Measurements from ENCODE around the gene DAB2.

DNA sequence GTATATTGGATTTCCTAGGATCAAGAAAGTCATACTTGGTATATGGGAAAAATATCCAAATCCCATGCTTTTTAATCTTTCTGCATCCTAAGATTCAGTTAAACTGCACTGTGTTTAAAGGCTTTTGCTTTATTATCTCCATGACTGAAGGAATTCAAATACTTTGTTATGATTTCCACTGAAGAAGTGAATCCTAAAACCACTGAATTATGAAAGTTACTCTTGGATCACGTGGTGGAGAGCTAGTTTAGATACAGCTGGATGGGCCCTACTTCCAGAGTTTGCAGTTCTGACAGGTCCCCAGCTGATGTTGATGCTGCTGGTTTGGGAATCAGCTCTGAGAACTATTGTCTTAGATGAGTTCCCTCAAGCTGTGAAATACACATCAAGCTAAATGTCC, 5.0 kb downstream of the DAB2 start:
- no peak for TF ChIP-seq CBX3 (IDR thresholded peaks at IDR 0.05; ENCODE audit: low read depth)
- TF ChIP-seq REST (IDR thresholded peaks at IDR 0.05; ENCODE audit: low read depth) = no peak
- TF ChIP-seq EZH2phosphoT487 (IDR thresholded peaks at IDR 0.05; ENCODE audit: borderline replicate concordance) = no peak
- no peak for TF ChIP-seq MAX (IDR thresholded peaks at IDR 0.05)
- TF ChIP-seq, protein P1, sequence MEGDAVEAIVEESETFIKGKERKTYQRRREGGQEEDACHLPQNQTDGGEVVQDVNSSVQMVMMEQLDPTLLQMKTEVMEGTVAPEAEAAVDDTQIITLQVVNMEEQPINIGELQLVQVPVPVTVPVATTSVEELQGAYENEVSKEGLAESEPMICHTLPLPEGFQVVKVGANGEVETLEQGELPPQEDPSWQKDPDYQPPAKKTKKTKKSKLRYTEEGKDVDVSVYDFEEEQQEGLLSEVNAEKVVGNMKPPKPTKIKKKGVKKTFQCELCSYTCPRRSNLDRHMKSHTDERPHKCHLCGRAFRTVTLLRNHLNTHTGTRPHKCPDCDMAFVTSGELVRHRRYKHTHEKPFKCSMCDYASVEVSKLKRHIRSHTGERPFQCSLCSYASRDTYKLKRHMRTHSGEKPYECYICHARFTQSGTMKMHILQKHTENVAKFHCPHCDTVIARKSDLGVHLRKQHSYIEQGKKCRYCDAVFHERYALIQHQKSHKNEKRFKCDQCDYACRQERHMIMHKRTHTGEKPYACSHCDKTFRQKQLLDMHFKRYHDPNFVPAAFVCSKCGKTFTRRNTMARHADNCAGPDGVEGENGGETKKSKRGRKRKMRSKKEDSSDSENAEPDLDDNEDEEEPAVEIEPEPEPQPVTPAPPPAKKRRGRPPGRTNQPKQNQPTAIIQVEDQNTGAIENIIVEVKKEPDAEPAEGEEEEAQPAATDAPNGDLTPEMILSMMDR (IDR thresholded peaks at IDR 0.05 in 2 of 3, conservative IDR thresholded peaks at IDR 0.05 in 1 of 3; ENCODE audit: borderline replicate concordance in 1 of 3, insufficient read depth in 1 of 3, low read depth in 2 of 3, low read length in 2 of 3) = no peak
- no peak for TF ChIP-seq CEBPB (IDR thresholded peaks at IDR 0.05; ENCODE audit: low read depth)
- TF ChIP-seq TCF7L2 (IDR thresholded peaks at IDR 0.05; ENCODE audit: borderline replicate concordance, extremely low read depth, insufficient read depth, insufficient read length) = no peak
- no peak for TF ChIP-seq ZBTB33 (IDR thresholded peaks at IDR 0.05; ENCODE audit: extremely low read depth, insufficient replicate concordance, low read length)
- no peak for TF ChIP-seq JUND (IDR thresholded peaks at IDR 0.05)

Data from HCT116 (cell line).